HEK293 (cell line): Measurements from ENCODE around the gene PPP1R14C.

Experiments
- CTCF ChIA-PET: fragments of 350-600 bp; formaldehyde crosslinking; extraction: SDS; loops from one replicate; lab custom pipeline; 2021; ENCODE audit warnings: antibody characterized with exemption; lab: Yijun Ruan, JAX
- POLR2A ChIA-PET: fragments of 300-600 bp; formaldehyde crosslinking; extraction: SDS; loops from one replicate; lab custom pipeline; 2020; ENCODE audit warnings: antibody characterized with exemption, inconsistent platforms; lab: Yijun Ruan, JAX
- H3K27ac ChIP-seq: fragments of 200-500 bp; sonication (Bioruptor generic); 2 replicates; pipeline ENCODE4 v1.5.1; 2014; ENCODE audit warnings: low read depth, low read length, control low read depth, inconsistent platforms; ENCODE audit errors: extremely low read depth
- H3K36me3 ChIP-seq, 2 experiments: fragments of 200-500 bp in 1 of 2; sonication (Bioruptor generic) in 1 of 2; 1 replicate in 1 of 2; 2 replicates in 1 of 2; pipeline ENCODE4 v1.5.1; 2014 to 2017; ENCODE audit warnings: inconsistent platforms in 2 of 2, low read length in 2 of 2; ENCODE audit not compliant: control insufficient read depth in 2 of 2, insufficient read depth in 1 of 2
- H3K4me1 ChIP-seq: fragments of 200-500 bp; sonication (Bioruptor generic); 2 replicates; pipeline ENCODE4 v1.5.1; 2014; ENCODE audit warnings: mild to moderate bottlenecking, low read length, inconsistent platforms; ENCODE audit not compliant: control insufficient read depth, insufficient read depth
- H3K4me3 ChIP-seq: 2 replicates; pipeline ENCODE4 v1.5.1; 2011; ENCODE audit warnings: low read depth, mild to moderate bottlenecking, control low read depth, low read length, moderate library complexity
- H3K9me3 ChIP-seq: fragments of 200-500 bp; sonication (Bioruptor generic); 2 replicates; pipeline ENCODE4 v1.5.1; 2014; ENCODE audit warnings: low read depth, low read length, inconsistent platforms; ENCODE audit not compliant: control insufficient read depth, insufficient read depth
- BCL6B ChIP-seq: fragments of 450-650 bp; formaldehyde crosslinking; IDR thresholded peaks from 2 replicates; pipeline ENCODE4 v1.5.1; 2017; ENCODE audit warnings: missing biosample characterization, missing genetic modification characterization
- ELK4 ChIP-seq: IDR thresholded peaks from 2 replicates; pipeline ENCODE4 v1.6.1; 2011; ENCODE audit warnings: mild to moderate bottlenecking, low read depth, low read length, borderline replicate concordance
- KLF16 ChIP-seq: fragments of 450-650 bp; formaldehyde crosslinking; IDR thresholded peaks from 2 replicates; pipeline ENCODE4 v1.5.1; 2017; ENCODE audit warnings: missing biosample characterization, missing genetic modification characterization
- SP3 ChIP-seq: fragments of 450-650 bp; formaldehyde crosslinking; IDR thresholded peaks from 2 replicates; pipeline ENCODE4 v1.5.1; 2016; ENCODE audit warnings: missing biosample characterization, missing genetic modification characterization
- YY2 ChIP-seq: fragments of 450-650 bp; formaldehyde crosslinking; IDR thresholded peaks from 2 replicates; pipeline ENCODE4 v1.5.1; 2016; ENCODE audit warnings: missing biosample characterization, missing genetic modification characterization
- ZBTB10 ChIP-seq: fragments of 450-650 bp; formaldehyde crosslinking; IDR thresholded peaks from 2 replicates; pipeline ENCODE4 v1.5.1; 2016; ENCODE audit warnings: missing biosample characterization, missing genetic modification characterization
- ZBTB49 ChIP-seq: fragments of 450-650 bp; formaldehyde crosslinking; IDR thresholded peaks from 2 replicates; pipeline ENCODE4 v1.5.1; 2016; ENCODE audit warnings: missing biosample characterization, missing genetic modification characterization, low read depth
- ZBTB8A ChIP-seq: fragments of 450-650 bp; formaldehyde crosslinking; IDR thresholded peaks from 2 replicates; pipeline ENCODE4 v1.5.1; 2016; ENCODE audit warnings: missing biosample characterization, missing genetic modification characterization
- ZFP3 ChIP-seq: fragments of 450-650 bp; formaldehyde crosslinking; IDR thresholded peaks from 2 replicates; pipeline ENCODE4 v1.5.1; 2016; ENCODE audit warnings: low read depth, missing biosample characterization, missing genetic modification characterization
- ZNF138 ChIP-seq: fragments of 450-650 bp; formaldehyde crosslinking; IDR thresholded peaks from 2 replicates; pipeline ENCODE4 v1.5.1; 2016; ENCODE audit warnings: missing biosample characterization, missing genetic modification characterization, borderline replicate concordance
- ZNF169 ChIP-seq: fragments of 450-650 bp; formaldehyde crosslinking; IDR thresholded peaks from 2 replicates; pipeline ENCODE4 v1.5.1; 2016; ENCODE audit warnings: missing biosample characterization, missing genetic modification characterization
- ZNF2 ChIP-seq: fragments of 450-650 bp; formaldehyde crosslinking; IDR thresholded peaks from 2 replicates; pipeline ENCODE4 v1.5.1; 2016; ENCODE audit warnings: missing biosample characterization, missing genetic modification characterization
- ZNF211 ChIP-seq: fragments of 450-650 bp; formaldehyde crosslinking; IDR thresholded peaks from 2 replicates; pipeline ENCODE4 v1.5.1; 2016; ENCODE audit warnings: low read depth, missing biosample characterization, missing genetic modification characterization
- ZNF24 ChIP-seq: fragments of 450-650 bp; formaldehyde crosslinking; IDR thresholded peaks from 2 replicates; pipeline ENCODE4 v1.5.1; 2016; ENCODE audit warnings: missing biosample characterization, missing genetic modification characterization
- ZNF280C ChIP-seq: fragments of 450-650 bp; formaldehyde crosslinking; IDR thresholded peaks from 2 replicates; pipeline ENCODE4 v1.5.1; 2016; ENCODE audit warnings: missing biosample characterization, missing genetic modification characterization
- ZNF335 ChIP-seq: fragments of 450-650 bp; formaldehyde crosslinking; conservative IDR thresholded peaks from 2 replicates; pipeline ENCODE4 v1.5.1; 2016; ENCODE audit warnings: missing biosample characterization, missing genetic modification characterization
- ZNF48 ChIP-seq: fragments of 450-650 bp; formaldehyde crosslinking; IDR thresholded peaks from 2 replicates; pipeline ENCODE4 v1.5.1; 2016; ENCODE audit warnings: missing biosample characterization, missing genetic modification characterization
- ZNF521 ChIP-seq: fragments of 450-650 bp; formaldehyde crosslinking; IDR thresholded peaks from 2 replicates; pipeline ENCODE4 v1.5.1; 2017; ENCODE audit warnings: missing biosample characterization, mild to moderate bottlenecking, missing genetic modification characterization
- ZNF529 ChIP-seq: fragments of 450-650 bp; formaldehyde crosslinking; IDR thresholded peaks from 2 replicates; pipeline ENCODE4 v1.5.1; 2017; ENCODE audit warnings: missing genetic modification characterization, missing biosample characterization; ENCODE audit not compliant: insufficient replicate concordance
- ZNF555 ChIP-seq: fragments of 450-650 bp; formaldehyde crosslinking; conservative IDR thresholded peaks from 2 replicates; pipeline ENCODE4 v1.5.1; 2017; ENCODE audit warnings: missing biosample characterization, mild to moderate bottlenecking, missing genetic modification characterization, inconsistent platforms
- ZNF580 ChIP-seq: fragments of 450-650 bp; formaldehyde crosslinking; IDR thresholded peaks from 2 replicates; pipeline ENCODE4 v1.5.1; 2016; ENCODE audit warnings: missing biosample characterization, missing genetic modification characterization
- ZNF660 ChIP-seq: fragments of 450-650 bp; IDR thresholded peaks from 2 replicates; pipeline ENCODE4 v1.5.1; 2018; ENCODE audit warnings: missing biosample characterization, mild to moderate bottlenecking, missing genetic modification characterization

Gene PPP1R14C

GRCh38 chr6:150142670-150143515, at the start of gene PPP1R14C:
Gene PPP1R14C, plus strand, starts transcription at chr6:150143044. Its CDS starts 149 bp downstream, at chr6:150143193.
- peak within 1 kb of the TSS; percentile 79 for H3K4me3 ChIP-seq
- peak within 1 kb of the TSS; percentile 90 for H3K27ac ChIP-seq
- no peaks in the 10 kb centered on the region for H3K36me3 ChIP-seq
- no peaks in the 10 kb centered on the region for H3K9me3 ChIP-seq
- ChIA-PET CTCF (interaction anchor here (0.6 to 3.5 kb wide), 8 partner anchors 9 to 194 kb away, joined by 3 to 40 read pairs (median 6); no protein-coding TSS in a partner anchor), POLR2A (interaction anchor here (0.6 to 2.8 kb wide), 7 partner anchors 11 to 272 kb away, joined by 3 to 8 read pairs (median 4); partner anchors contain the start of gene ULBP3)
- peaks cover 33% of the 10 kb centered on the region for H3K4me1 ChIP-seq
- 0 out of 2 replicates have a peak, but pooled peaks have one; percentile 38 for TF ChIP-seq ZBTB10 (tag by site-specific recombination)
- TF ChIP-seq SP3 (tag by site-specific recombination): peak; percentile 91
- no peak for TF ChIP-seq ZNF555
- TF ChIP-seq ZBTB49 (tag by site-specific recombination): no peak
- no peak for TF ChIP-seq ZNF211 (tag by site-specific recombination)
- TF ChIP-seq ZNF48 (tag by site-specific recombination): no peak
- no peak for TF ChIP-seq BCL6B (tag by site-specific recombination)
- TF ChIP-seq ZNF280C: no peak
- TF ChIP-seq ZFP3 (tag by site-specific recombination): no peak
- TF ChIP-seq ZBTB8A: peak; percentile 94
- no peak; the same call in 1 of the 2 replicates for TF ChIP-seq ZNF660
- TF ChIP-seq ZNF335 (tag by site-specific recombination): peak; percentile 91
- TF ChIP-seq ZNF169 (tag by site-specific recombination): no peak
- TF ChIP-seq ZNF138 (tag by site-specific recombination): no peak
- TF ChIP-seq ZNF529 (tag by site-specific recombination): no peak
- TF ChIP-seq ZNF580 (tag by site-specific recombination): no peak
- TF ChIP-seq YY2 (tag by site-specific recombination): no peak
- TF ChIP-seq ZNF24 (tag by site-specific recombination): peak; percentile 80; the same call in 1 of the 2 replicates
- 0 out of 2 replicates have a peak, but pooled peaks have one; percentile 52 for TF ChIP-seq ZNF2 (tag by site-specific recombination)
- TF ChIP-seq ELK4: no peak
- no peak for TF ChIP-seq ZNF521 (tag by site-specific recombination)
- peak; percentile 89 for TF ChIP-seq KLF16 (tag by site-specific recombination)
